Naive B cell (primary cell): ENCODE data around the gene SLC26A11. TPM values are rescaled to one million over a fixed set of nuclear protein-coding genes. Genes with fewer than 3 reads are reported as not detected.
A peak's percentile ranks its signal among the peaks of the same experiment; 100 is the strongest.
"Not testable (repeated sequence)": the region's sequence is repeated elsewhere in the genome, so short reads cannot be mapped to it uniquely, and the experiment has no call there.

Source experiments
- ATAC-seq, 2 donors: fragments of 150-1000 bp; cut with Tn5 transposase; 2 replicates each; pipeline ENCODE4 v1.10.0; 2021; ENCODE audit warnings: low read depth in 2 of 2, mild to moderate bottlenecking in 2 of 2, moderate library complexity in 2 of 2
- DNase-seq: peaks from one replicate; pipeline ENCODE4 v3.0.0; 2022
- H3K27ac Mint-ChIP-seq, 6 donors: one replicate each; pipeline ENCODE4 v1.8.0; 2020 to 2022; ENCODE audit warnings: mild to moderate bottlenecking in 6 of 6, mixed read lengths in 6 of 6, moderate library complexity in 5 of 6, inconsistent platforms in 2 of 6
- H3K27me3 Mint-ChIP-seq, 3 donors: one replicate each; pipeline ENCODE4 v1.8.0; 2021 to 2022; ENCODE audit warnings: mixed read lengths in 3 of 3, mild to moderate bottlenecking in 1 of 3
- H3K36me3 Mint-ChIP-seq, 2 donors: one replicate each; pipeline ENCODE4 v1.8.0; 2020 to 2022; ENCODE audit warnings: mixed read lengths in 2 of 2, inconsistent platforms in 1 of 2, mild to moderate bottlenecking in 1 of 2
- H3K4me1 Mint-ChIP-seq, 3 donors: one replicate each; pipeline ENCODE4 v1.8.0; 2020 to 2022; ENCODE audit warnings: mixed read lengths in 3 of 3, inconsistent platforms in 1 of 3, mild to moderate bottlenecking in 1 of 3, moderate library complexity in 1 of 3
- H3K4me3 Mint-ChIP-seq, 8 donors: one replicate each; pipeline ENCODE4 v1.8.0; 2020 to 2022; ENCODE audit warnings: mild to moderate bottlenecking in 8 of 8, mixed read lengths in 8 of 8, moderate library complexity in 8 of 8, inconsistent platforms in 2 of 8
- H3K9me3 Mint-ChIP-seq, 7 donors: one replicate each; pipeline ENCODE4 v1.8.0; 2020 to 2022; ENCODE audit warnings: mixed read lengths in 7 of 7, mild to moderate bottlenecking in 5 of 7, inconsistent platforms in 2 of 7, moderate library complexity in 1 of 7
- polyA plus RNA-seq, 6 donors: library from polyadenylated mRNA; unstranded; fragments of 300-500 nt; fragmentation: Illumina TruSeq; gene quantifications; one replicate each; pipeline ENCODE4 v1.2.3, GENCODE V29; 2021; ENCODE audit warnings: low read depth in 6 of 6

Gene SLC26A11
- polyA plus RNA-seq, 6 donors from 2014 or later = 1.6 to 9.5 (median 7.4) TPM

- no peaks in the 10 kb centered on the region for H3K27me3 Mint-ChIP-seq
- peaks cover 0 to 2% (median 0%) of the 10 kb centered on the region in 3 donors for H3K4me1 Mint-ChIP-seq
- H3K36me3 Mint-ChIP-seq = peaks cover 8 to 16% of the 10 kb centered on the region in 2 donors
- no peak overlapping the region for H3K27ac Mint-ChIP-seq
- ATAC-seq (no peak), DNase-seq (no peak)
- H3K4me3 Mint-ChIP-seq = no peak overlapping the region
- peaks cover 0 to 3% (median 1%) of the 10 kb centered on the region in 7 donors for H3K9me3 Mint-ChIP-seq
These were observed 74.4 kb downstream of the SLC26A11 start for GRCh38 chr17:80294653-80295052.

GRCh38 chr17:80295146-80295545 lies 74.9 kb downstream of the SLC26A11 start:
- Mint-ChIP-seq H3K27ac (no peak overlapping the region), H3K9me3 (peaks cover 0 to 4% (median 2%) of the 10 kb centered on the region in 7 donors), H3K4me1 (peaks cover 0 to 1% (median 0%) of the 10 kb centered on the region in 3 donors), H3K4me3 (no peak overlapping the region), H3K36me3 (peaks cover 8 to 18% of the 10 kb centered on the region in 2 donors), H3K27me3 (no peaks in the 10 kb centered on the region)
- no peak for DNase-seq
- ATAC-seq = no peak

- ATAC-seq (no peak), DNase-seq (no peak)
- H3K4me3 Mint-ChIP-seq = no peak overlapping the region
- H3K9me3 Mint-ChIP-seq = peaks cover 0 to 7% (median 2%) of the 10 kb centered on the region in 7 donors
- H3K27me3 Mint-ChIP-seq = no peaks in the 10 kb centered on the region
- H3K4me1 Mint-ChIP-seq = peaks cover 0 to 3% (median 0%) of the 10 kb centered on the region in 3 donors
- H3K36me3 Mint-ChIP-seq = peaks cover 11 to 18% of the 10 kb centered on the region in 2 donors
- H3K27ac Mint-ChIP-seq = no peak overlapping the region
These were observed 75.3 kb downstream of the SLC26A11 start for GRCh38 chr17:80295559-80295958.

GRCh38 chr17:80296221-80296620 lies 76.0 kb downstream of the SLC26A11 start:
- no peak for DNase-seq
- H3K4me1 Mint-ChIP-seq = peaks cover 3 to 5% (median 3%) of the 10 kb centered on the region in 3 donors
- ATAC-seq = no peak
- H3K27ac Mint-ChIP-seq = no peak overlapping the region
- H3K9me3 Mint-ChIP-seq = peaks cover 0 to 9% (median 2%) of the 10 kb centered on the region in 7 donors
- peaks cover 17 to 23% of the 10 kb centered on the region in 2 donors for H3K36me3 Mint-ChIP-seq
- H3K4me3 Mint-ChIP-seq = no peak overlapping the region
- H3K27me3 Mint-ChIP-seq = no peaks in the 10 kb centered on the region

- DNase-seq = no peak
- Mint-ChIP-seq H3K27ac (no peak overlapping the region), H3K9me3 (peaks cover 0 to 12% (median 6%) of the 10 kb centered on the region in 7 donors), H3K4me3 (no peak overlapping the region), H3K4me1 (peaks cover 4 to 13% (median 6%) of the 10 kb centered on the region in 3 donors), H3K36me3 (peaks cover 32 to 39% of the 10 kb centered on the region in 2 donors), H3K27me3 (no peaks in the 10 kb centered on the region)
- ATAC-seq = no peak
These were observed 77.9 kb downstream of the SLC26A11 start for GRCh38 chr17:80297996-80298560.

GRCh38 chr17:80299350-80300100 lies 79.3 kb downstream of the SLC26A11 start:
- H3K27ac Mint-ChIP-seq = not testable (repeated sequence)

GRCh38 chr17:80300756-80301155 lies 80.5 kb downstream of the SLC26A11 start:
- H3K27ac Mint-ChIP-seq = peak overlapping the region in 1 of 6 donors; percentile 57
- H3K4me1 Mint-ChIP-seq = peaks cover 6 to 13% (median 7%) of the 10 kb centered on the region in 3 donors
- H3K36me3 Mint-ChIP-seq = peaks cover 39 to 46% of the 10 kb centered on the region in 2 donors

More at GRCh38 chr17:80299350-80300100, 79.3 kb downstream of the SLC26A11 start:
- H3K4me3 Mint-ChIP-seq, H3K27me3 Mint-ChIP-seq, DNase-seq, ATAC-seq: not testable (repeated sequence)
- peaks cover 39 to 40% of the 10 kb centered on the region in 2 donors for H3K36me3 Mint-ChIP-seq
- H3K9me3 Mint-ChIP-seq = peaks cover under 1 to 20% (median 14%) of the 10 kb centered on the region in 7 donors
- H3K4me1 Mint-ChIP-seq = peaks cover 4 to 13% (median 6%) of the 10 kb centered on the region in 3 donors

More at GRCh38 chr17:80300756-80301155, 80.5 kb downstream of the SLC26A11 start:
- H3K9me3 Mint-ChIP-seq = peaks cover 5 to 23% (median 14%) of the 10 kb centered on the region in 7 donors
- DNase-seq, ATAC-seq, H3K27me3 Mint-ChIP-seq, H3K4me3 Mint-ChIP-seq: not testable (repeated sequence)

Other genes with a start within 250 kb of the SLC26A11 start
- 1 to 10 TPM in 3 of 6 donors, under 1 TPM in 2, not detected in 1; 0.31 to 2.6 (median 1.4) TPM for gene TBC1D16, start 184.6 kb upstream of the SLC26A11 start, polyA plus RNA-seq
- not detected for gene CCDC40, start 183.8 kb upstream of the SLC26A11 start, polyA plus RNA-seq
- 10 to 100 TPM in 5 of 6 donors, 1 to 10 TPM in 1; 6.5 to 18.2 (median 14.5) TPM for gene GAA, start 118.8 kb upstream of the SLC26A11 start, polyA plus RNA-seq
- 10 to 100 TPM; 57.1 to 75.2 (median 64.0) TPM for gene EIF4A3, start 73.3 kb upstream of the SLC26A11 start, polyA plus RNA-seq
- not detected for gene CARD14, start 50.4 kb upstream of the SLC26A11 start, polyA plus RNA-seq
- 10 to 100 TPM; 12.3 to 38.5 (median 22.4) TPM for gene SGSH, start 94 bp upstream of the SLC26A11 start, polyA plus RNA-seq
- 10 to 100 TPM in 5 of 6 donors, 1 to 10 TPM in 1; 9.2 to 34.7 (median 18.3) TPM for gene RNF213, start 40.4 kb downstream of the SLC26A11 start, polyA plus RNA-seq
- gene ENDOV, start 194.7 kb downstream of the SLC26A11 start, polyA plus RNA-seq = 10 to 100 TPM; 16.4 to 35.2 (median 20.7) TPM